H1 (cell line): ENCODE data around the gene TNFRSF6B. TPM values are rescaled to one million over a fixed set of nuclear protein-coding genes. Genes with fewer than 3 reads are reported as not detected.
A peak's percentile ranks its signal among the peaks of the same experiment; 100 is the strongest.

Source experiments
- CTCF ChIA-PET: fragments of 300-600 bp; sonication (Branson Sonifier 250); formaldehyde crosslinking; loops from one replicate; lab custom pipeline; 2021; ENCODE audit not compliant: partially characterized antibody; lab: Charles Lee
- POLR2A ChIA-PET: fragments of 300-600 bp; sonication (Branson Sonifier 250); formaldehyde crosslinking; loops from one replicate; lab custom pipeline; 2021; ENCODE audit warnings: inconsistent platforms; ENCODE audit not compliant: partially characterized antibody; lab: Charles Lee
- DNase-seq, 2 experiments: peaks; one replicate each; pipeline versions ENCODE4 v3.0.0 to v3.0.0-alpha.2; 2010 to 2022; ENCODE audit warnings: low spot score in 2 of 2, low read depth in 1 of 2, mixed read lengths in 1 of 2
- FAIRE-seq: peaks from 2 replicates; lab custom pipeline; 2011; peaks lifted over from hg19 to GRCh38; lab: Jason Lieb, UNC
- H2AFZ ChIP-seq: 2 replicates; pipeline ENCODE4 v1.8.1; 2012; ENCODE audit warnings: low read length, inconsistent platforms
- H2AK5ac ChIP-seq: 2 replicates; pipeline ENCODE4 v1.6.1; 2013; ENCODE audit warnings: low read depth, low read length
- H2BK120ac ChIP-seq: replicated peaks from 2 replicates; pipeline ENCODE3; 2013; ENCODE audit warnings: low read depth, low read length, inconsistent platforms
- H2BK12ac ChIP-seq: 2 replicates; pipeline ENCODE4 v1.6.1; 2013; ENCODE audit warnings: low read depth, low read length
- H2BK15ac ChIP-seq: 2 replicates; pipeline ENCODE4 v1.6.1; 2013; ENCODE audit warnings: low read length
- H2BK20ac ChIP-seq: 2 replicates; pipeline ENCODE4 v1.6.1; 2013; ENCODE audit warnings: low read length
- H2BK5ac ChIP-seq: 2 replicates; pipeline ENCODE4 v1.6.1; 2013; ENCODE audit warnings: low read depth, low read length
- H3K14ac ChIP-seq: 2 replicates; pipeline ENCODE4 v1.6.1; 2013; ENCODE audit warnings: inconsistent platforms; ENCODE audit not compliant: insufficient read length
- H3K18ac ChIP-seq: 2 replicates; pipeline ENCODE4 v1.6.1; 2013; ENCODE audit warnings: low read length; ENCODE audit errors: extremely low read depth
- H3K23ac ChIP-seq: 2 replicates; pipeline ENCODE4 v1.6.1; 2013; ENCODE audit warnings: inconsistent platforms; ENCODE audit not compliant: insufficient read length
- H3K23me2 ChIP-seq: 2 replicates; pipeline ENCODE4 v1.6.1; 2013; ENCODE audit warnings: low read depth, low read length
- H3K27ac ChIP-seq: 2 replicates; pipeline ENCODE4 v1.6.1; 2011; ENCODE audit warnings: low read depth, low read length, inconsistent platforms
- H3K27me3 ChIP-seq, 4 experiments: replicated peaks in 1 of 4; 1 replicate in 1 of 4; 2 replicates in 3 of 4; pipeline versions ENCODE4 v1.6.1 to v1.8.1; 2011 to 2013; ENCODE audit warnings: low read length in 3 of 4, mild to moderate bottlenecking in 3 of 4, inconsistent platforms in 2 of 4, mixed read lengths in 2 of 4, moderate library complexity in 1 of 4; ENCODE audit not compliant: control insufficient read depth in 3 of 4, insufficient read depth in 3 of 4; ENCODE audit errors: extremely low read depth in 1 of 4
- H3K36me3 ChIP-seq, 4 experiments: 2 replicates each; pipeline versions ENCODE4 v1.6.1 to v1.8.1; 2011 to 2013; ENCODE audit warnings: mild to moderate bottlenecking in 4 of 4, low read length in 3 of 4, moderate library complexity in 2 of 4, control low read depth in 1 of 4, inconsistent platforms in 1 of 4; ENCODE audit not compliant: insufficient read depth in 4 of 4, control insufficient read depth in 2 of 4
- H3K4ac ChIP-seq: replicated peaks from 2 replicates; pipeline ENCODE3; 2013; ENCODE audit warnings: low read length, low read depth, mixed read lengths, inconsistent platforms; ENCODE audit not compliant: insufficient read length
- H3K4me1 ChIP-seq, 4 experiments: replicated peaks in 1 of 4; 1 replicate in 1 of 4; 2 replicates in 3 of 4; pipeline versions ENCODE4 v1.6.1 to v1.8.1; 2011 to 2013; ENCODE audit warnings: low read length in 3 of 4, inconsistent platforms in 2 of 4, mixed read lengths in 1 of 4; ENCODE audit not compliant: insufficient read depth in 4 of 4, control insufficient read depth in 3 of 4
- H3K4me2 ChIP-seq, 2 experiments: 2 replicates each; pipeline versions ENCODE4 v1.6.1 to v1.8.1; 2011 to 2013; ENCODE audit warnings: low read depth in 2 of 2, low read length in 2 of 2, control low read depth in 1 of 2, inconsistent platforms in 1 of 2, mild to moderate bottlenecking in 1 of 2; ENCODE audit not compliant: insufficient read depth in 1 of 2
- H3K4me3 ChIP-seq, 4 experiments: fragments of 200-600, 300-600 bp in 1 of 4; sonication (generic), shearing (Covaris generic), sonication (Bioruptor Twin) in 1 of 4; 2 replicates each; pipeline versions ENCODE4 v1.5.1 to v1.8.1; 2011 to 2016; ENCODE audit warnings: low read length in 4 of 4, low read depth in 3 of 4, control low read depth in 2 of 4, inconsistent platforms in 2 of 4, mild to moderate bottlenecking in 2 of 4, mixed read lengths in 1 of 4, moderate library complexity in 1 of 4; ENCODE audit not compliant: insufficient read depth in 2 of 4; ENCODE audit errors: extremely low read depth in 1 of 4
- H3K56ac ChIP-seq: replicated peaks from 2 replicates; pipeline ENCODE3; 2013; ENCODE audit warnings: low read depth, mild to moderate bottlenecking, mixed read lengths, low read length, inconsistent platforms; ENCODE audit not compliant: insufficient read length
- H3K79me1 ChIP-seq: 2 replicates; pipeline ENCODE4 v1.6.1; 2013; ENCODE audit warnings: low read depth, low read length, control low read depth
- H3K79me2 ChIP-seq, 2 experiments: 2 replicates each; pipeline versions ENCODE4 v1.6.1 to v1.8.1; 2012 to 2013; ENCODE audit warnings: low read length in 2 of 2, mild to moderate bottlenecking in 2 of 2, inconsistent platforms in 1 of 2; ENCODE audit not compliant: insufficient read depth in 2 of 2, control insufficient read depth in 1 of 2
- H3K9ac ChIP-seq, 4 experiments: replicated peaks in 1 of 4; 1 replicate in 1 of 4; 2 replicates in 3 of 4; pipeline versions ENCODE4 v1.6.1 to v1.8.1; 2011 to 2013; ENCODE audit warnings: low read depth in 3 of 4, low read length in 3 of 4, control low read depth in 2 of 4, mild to moderate bottlenecking in 2 of 4, moderate library complexity in 2 of 4, inconsistent platforms in 1 of 4; ENCODE audit errors: extremely low read depth in 1 of 4
- H3K9me3 ChIP-seq, 2 experiments: 2 replicates each; pipeline versions ENCODE4 v1.6.1 to v1.8.1; 2012 to 2013; ENCODE audit warnings: mild to moderate bottlenecking in 2 of 2, moderate library complexity in 2 of 2, control low read depth in 1 of 2, inconsistent platforms in 1 of 2, low read depth in 1 of 2, low read length in 1 of 2, mixed read lengths in 1 of 2; ENCODE audit not compliant: insufficient read depth in 2 of 2
- H4K20me1 ChIP-seq, 2 experiments: replicated peaks in 1 of 2; 2 replicates each; pipeline versions ENCODE3 to v1.8.1; 2011 to 2013; ENCODE audit warnings: inconsistent platforms in 2 of 2, low read length in 2 of 2, mild to moderate bottlenecking in 1 of 2; ENCODE audit not compliant: insufficient read depth in 2 of 2, control insufficient read depth in 1 of 2
- H4K5ac ChIP-seq: 2 replicates; pipeline ENCODE4 v1.6.1; 2013; ENCODE audit warnings: low read length, low read depth, mixed read lengths, inconsistent platforms; ENCODE audit not compliant: insufficient read length
- H4K8ac ChIP-seq: 2 replicates; pipeline ENCODE4 v1.8.0; 2013; ENCODE audit warnings: mild to moderate bottlenecking, moderate library complexity, low read length, inconsistent platforms; ENCODE audit not compliant: insufficient read depth; ENCODE audit errors: extremely low read depth
- H4K91ac ChIP-seq: replicated peaks from 2 replicates; pipeline ENCODE3; 2013; ENCODE audit warnings: low read length, mixed read lengths, inconsistent platforms; ENCODE audit not compliant: insufficient read length
- EGR1 ChIP-seq: IDR thresholded peaks from 2 replicates; pipeline ENCODE4 v1.6.1; 2011; ENCODE audit warnings: low read depth, low read length, borderline replicate concordance
- HDAC6 ChIP-seq: IDR thresholded peaks from one replicate; pipeline ENCODE4 v1.7.1; 2012; ENCODE audit warnings: low read depth, mild to moderate bottlenecking, inconsistent platforms, low read length, moderate library complexity
- KDM1A ChIP-seq: fragments of 200-600, 300-600 bp; sonication (generic); IDR thresholded peaks from 2 replicates; pipeline ENCODE4 v1.7.1; 2016; ENCODE audit warnings: mild to moderate bottlenecking, low read length, borderline replicate concordance
- NANOG ChIP-seq: IDR thresholded peaks from 2 replicates; pipeline ENCODE4 v1.6.1; 2011; ENCODE audit warnings: low read length, low read depth, mild to moderate bottlenecking, inconsistent platforms; ENCODE audit not compliant: insufficient read depth, poor library complexity, severe bottlenecking
- POU5F1 ChIP-seq: IDR thresholded peaks from 2 replicates; pipeline ENCODE4 v1.6.1; 2011; ENCODE audit warnings: low read depth, mild to moderate bottlenecking, low read length, moderate library complexity
- WGBS, 2 experiments: shearing (Covaris generic) in 1 of 2; methylation state at CpG; one replicate each; pipeline versions ENCODE4 v1.1.6 to v1.1.7; 2013 to 2015; ENCODE audit warnings: low lambda C conversion rate in 2 of 2, mixed read lengths in 2 of 2, inconsistent platforms in 1 of 2, low coverage in 1 of 2, missing lambda C conversion rate in 1 of 2; ENCODE audit not compliant: insufficient replicate concordance in 2 of 2, insufficient coverage in 1 of 2, insufficient read length in 1 of 2; ENCODE audit errors: extremely low coverage in 1 of 2, missing lambda C conversion rate in 1 of 2; 5-methylcytosine and 5-hydroxymethylcytosine counted together
- polyA plus RNA-seq, 7 experiments: library from polyadenylated mRNA; depleted of rRNA in 3 of 7; stranded (reverse) in 5 of 7; unstranded in 2 of 7; fragments of >200 nt in 5 of 7; fragments of 200-250 nt in 2 of 7; gene quantifications; 1 replicate in 5 of 7; 2 replicates in 1 of 7; 4 replicates in 1 of 7; pipeline versions ENCODE4 v1.2.1 to v1.2.3, GENCODE V29; 2011 to 2013; ENCODE audit warnings: missing spikeins in 2 of 7, mixed read lengths in 2 of 7
- total RNA-seq: library from RNA; stranded (reverse); fragmentation: NEBNext Ultra II Directional; extraction: Animal tissue kit (Norgen Biotek cat#: 25700); gene quantifications from 2 replicates; pipeline ENCODE4 v1.2.1, GENCODE V29; 2021
- TF ChIP-seq, protein P1 (sequence below): IDR thresholded peaks from 2 replicates; pipeline ENCODE4 v1.6.1; 2012; ENCODE audit warnings: inconsistent platforms

The TNFRSF6B gene
- total and polyA plus RNA-seq, 2 of the 8 experiments (the other 6 are each of a cell fraction or from before 2014, with no cell fraction given): 3.1 TPM; not detected in 1

- no peak overlapping the region for H2BK120ac ChIP-seq
- no peak overlapping the region for H2BK20ac ChIP-seq
- H4K20me1 ChIP-seq: peaks cover 0 to 4% of the 10 kb centered on the region in 2 experiments
- H3K27me3 ChIP-seq: peaks cover 0 to 8% (median 6%) of the 10 kb centered on the region in 4 experiments; a peak in 4 of 7 replicates
- no peak overlapping the region for H3K4ac ChIP-seq
- H3K36me3 ChIP-seq: peaks cover 0 to 12% (median 6%) of the 10 kb centered on the region in 4 experiments; a peak in 3 of 8 replicates
- no peak overlapping the region for H3K56ac ChIP-seq
- ChIA-PET CTCF (interaction anchor here (1.1 to 2.2 kb wide), 8 partner anchors 9 to 265 kb away, joined by 3 to 18 read pairs (median 4); partner anchors contain the start of gene TPD52L2), POLR2A (interaction anchor here (0.6 to 2.6 kb wide), 7 partner anchors 35 to 214 kb away, joined by 3 to 11 read pairs (median 4); partner anchors contain the start of genes ARFRP1, RTEL1, TPD52L2 and UCKL1)
- no peak overlapping the region for H4K91ac ChIP-seq
- H3K79me1 ChIP-seq: no peaks in the 10 kb centered on the region
- H2BK5ac ChIP-seq: 0 out of 2 replicates have a peak overlapping the region, but pooled peaks have one; percentile 9
- no peaks in the 10 kb centered on the region for H3K79me2 ChIP-seq
- TF ChIP-seq POU5F1 (no peak), HDAC6 (no peak), NANOG (no peak), EGR1 (no peak), KDM1A (no peak)
- TF ChIP-seq, protein P1, sequence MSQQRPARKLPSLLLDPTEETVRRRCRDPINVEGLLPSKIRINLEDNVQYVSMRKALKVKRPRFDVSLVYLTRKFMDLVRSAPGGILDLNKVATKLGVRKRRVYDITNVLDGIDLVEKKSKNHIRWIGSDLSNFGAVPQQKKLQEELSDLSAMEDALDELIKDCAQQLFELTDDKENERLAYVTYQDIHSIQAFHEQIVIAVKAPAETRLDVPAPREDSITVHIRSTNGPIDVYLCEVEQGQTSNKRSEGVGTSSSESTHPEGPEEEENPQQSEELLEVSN: no peak
- peak overlapping the region; percentile 2; the same call in 1 of the 2 replicates for H4K8ac ChIP-seq
- H4K5ac ChIP-seq: no peak overlapping the region
- H3K4me2 ChIP-seq: no peak overlapping the region
- no peak overlapping the region for H3K18ac ChIP-seq
- no peak overlapping the region for H3K27ac ChIP-seq
- no peak overlapping the region for H3K4me3 ChIP-seq
- H3K14ac ChIP-seq: no peak overlapping the region
- WGBS, 2 experiments: 98% methylated on average over 21 of the region's 37 CpGs; no CpG with 5 or more reads in 1 of the 2 experiments
- H2AK5ac ChIP-seq: no peak overlapping the region
- no peak overlapping the region for H3K9ac ChIP-seq
- no peaks in the 10 kb centered on the region for H3K9me3 ChIP-seq
- FAIRE-seq (no peak), DNase-seq (peak in 1 of 2 experiments; percentile 46)
- H2BK15ac ChIP-seq: no peak overlapping the region
- peaks cover 13% of the 10 kb centered on the region; the same call in 1 of the 2 replicates for H3K23me2 ChIP-seq
- H2AFZ ChIP-seq: no peak overlapping the region
- H2BK12ac ChIP-seq: no peak overlapping the region
- H3K23ac ChIP-seq: no peak overlapping the region
- peaks cover 0 to 17% (median 12%) of the 10 kb centered on the region in 4 experiments; a peak in 6 of 7 replicates for H3K4me1 ChIP-seq
Observed at GRCh38 chr20:63742381-63743024, 46.1 kb downstream of the TNFRSF6B start.
